GM12878 (cell line): ENCODE results near the gene CFB. TPM values are rescaled to one million over a fixed set of nuclear protein-coding genes. Genes with fewer than 3 reads are reported as not detected.

Experiments
- ATAC-seq: fragments of 200-7000 bp; cut with Tn5 transposase; 3 replicates; pipeline ENCODE4 v1.9.1; 2020; ENCODE audit warnings: mild to moderate bottlenecking, moderate library complexity
- BruUV-seq: library from RNA; stranded (reverse); fragments of 400-500 nt; replicated peaks from 2 replicates; lab custom pipeline; 2021; lab: Mats Ljungman, UMichigan
- CTCF ChIA-PET: fragments of 300-600 bp; sonication (Branson Sonifier 250); formaldehyde crosslinking; extraction: SDS; loops from one replicate; lab custom pipeline; 2021; ENCODE audit warnings: inconsistent platforms; lab: Yijun Ruan, JAX
- POLR2A ChIA-PET: fragments of 350-600 bp; formaldehyde crosslinking; extraction: SDS; loops from one replicate; lab custom pipeline; 2021; ENCODE audit warnings: inconsistent platforms; lab: Charles Lee
- RAD21 ChIA-PET: fragments of 300-600 bp; sonication (Branson Sonifier 250); formaldehyde crosslinking; loops from one replicate; lab custom pipeline; 2023; ENCODE audit warnings: antibody characterized with exemption; ENCODE audit not compliant: unreplicated experiment; lab: Charles Lee
- SMC1A ChIA-PET: fragments of 300-600 bp; sonication (Branson Sonifier 250); formaldehyde crosslinking; loops from one replicate; lab custom pipeline; 2023; ENCODE audit not compliant: unreplicated experiment, uncharacterized antibody; lab: Charles Lee
- DNase-seq: peaks from one replicate; pipeline ENCODE4 v3.0.0-alpha.2; 2011; ENCODE audit warnings: low read depth, low spot score
- FAIRE-seq: peaks from 3 replicates; lab custom pipeline; 2011; peaks lifted over from hg19 to GRCh38; lab: Jason Lieb, UNC
- H2AFZ ChIP-seq: 2 replicates; pipeline ENCODE4 v1.6.0; 2011; ENCODE audit warnings: low read depth, low read length, control low read depth; ENCODE audit not compliant: control insufficient read depth
- H3K27ac ChIP-seq: 2 replicates; pipeline ENCODE4 v1.5.1; 2011; ENCODE audit warnings: control low read depth; ENCODE audit not compliant: control insufficient read depth, insufficient read depth
- H3K27me3 ChIP-seq, 2 experiments: replicated peaks in 1 of 2; 2 replicates each; pipeline versions ENCODE4 v1.6.0 to v1.6.1; 2011; ENCODE audit warnings: low read length in 1 of 2; ENCODE audit not compliant: control insufficient read depth in 2 of 2, insufficient read depth in 2 of 2
- H3K36me3 ChIP-seq, 2 experiments: 2 replicates each; pipeline ENCODE4 v1.5.1; 2011; ENCODE audit warnings: low read length in 1 of 2; ENCODE audit not compliant: control insufficient read depth in 2 of 2, insufficient read depth in 2 of 2
- H3K4me1 ChIP-seq: 2 replicates; pipeline ENCODE4 v1.6.1; 2011; ENCODE audit warnings: mild to moderate bottlenecking, low read length, moderate library complexity, mixed read lengths; ENCODE audit not compliant: control insufficient read depth, insufficient read depth
- H3K4me2 ChIP-seq: 2 replicates; pipeline ENCODE4 v1.6.0; 2011; ENCODE audit warnings: control low read depth; ENCODE audit not compliant: control insufficient read depth, insufficient read depth
- H3K4me3 ChIP-seq: fragments of 200-600 bp; sonication (generic); 2 replicates; pipeline ENCODE4 v1.5.1; 2016
- H3K79me2 ChIP-seq: 2 replicates; pipeline ENCODE4 v1.6.0; 2011; ENCODE audit warnings: low read length; ENCODE audit not compliant: control insufficient read depth, insufficient read depth
- H3K9ac ChIP-seq: 2 replicates; pipeline ENCODE4 v1.8.0; 2011; ENCODE audit warnings: low read length, control low read depth, mixed read lengths; ENCODE audit not compliant: control insufficient read depth, insufficient read depth
- H3K9me3 ChIP-seq: replicated peaks from 3 replicates; pipeline ENCODE4 v1.5.1; 2011; ENCODE audit warnings: mild to moderate bottlenecking, low read length; ENCODE audit not compliant: control insufficient read depth, insufficient read depth
- H4K20me1 ChIP-seq: 2 replicates; pipeline ENCODE4 v1.6.0; 2011; ENCODE audit not compliant: control insufficient read depth, insufficient read depth
- BACH1 ChIP-seq: fragments of 450-650 bp; IDR thresholded peaks from 2 replicates; pipeline ENCODE4 v1.6.1; 2017; ENCODE audit warnings: mild to moderate bottlenecking, borderline replicate concordance
- CREM ChIP-seq: IDR thresholded peaks from 2 replicates; pipeline ENCODE4 v1.6.1; 2014; ENCODE audit warnings: antibody characterized with exemption, low read depth
- EED ChIP-seq: sonication (generic); IDR thresholded peaks from 2 replicates; pipeline ENCODE4 v1.6.1; 2016; ENCODE audit warnings: antibody characterized with exemption, low read depth
- GATAD2B ChIP-seq: fragments of 450-650 bp; conservative IDR thresholded peaks from 2 replicates; pipeline ENCODE4 v1.6.1; 2017; ENCODE audit warnings: low read depth, mild to moderate bottlenecking, moderate library complexity
- JUND ChIP-seq: IDR thresholded peaks from 2 replicates; pipeline ENCODE4 v1.6.1; 2012; ENCODE audit warnings: low read depth, mild to moderate bottlenecking, low read length, improper control_type of control experiment, moderate library complexity
- MXI1 ChIP-seq: fragments of 150-350 bp; IDR thresholded peaks from 2 replicates; pipeline ENCODE4 v1.6.1; 2011; ENCODE audit warnings: low read depth, mild to moderate bottlenecking, inconsistent platforms, low read length, improper control_type of control experiment
- SP1 ChIP-seq: IDR thresholded peaks from one replicate; pipeline ENCODE4 v1.6.1; 2011; ENCODE audit warnings: low read depth, low read length
- ZNF622 ChIP-seq: fragments of 450-650 bp; IDR thresholded peaks from 2 replicates; pipeline ENCODE4 v1.6.1; 2017; ENCODE audit warnings: mild to moderate bottlenecking, inconsistent platforms
- WGBS: methylation state at CpG from one replicate; pipeline ENCODE4 v1.1.6; 2016; ENCODE audit warnings: low lambda C conversion rate; ENCODE audit not compliant: insufficient replicate concordance, insufficient coverage; ENCODE audit errors: missing lambda C conversion rate; 5-methylcytosine and 5-hydroxymethylcytosine counted together
- in situ Hi-C: fragments of 300-500 bp; cut with MboI; formaldehyde crosslinking; loops from 9 replicates; pipeline ENCODE4 v1.14.3; 2018; ENCODE audit warnings: mixed read lengths
- intact Hi-C: fragments of 100-400 bp; cut with micrococcal nuclease; formaldehyde crosslinking; loops from one replicate; pipeline ENCODE4 v1.14.2; 2022; ENCODE audit not compliant: unreplicated experiment
- polyA plus RNA-seq, 11 experiments: library from polyadenylated mRNA; depleted of rRNA in 4 of 11; unstranded in 6 of 11; stranded (reverse) in 5 of 11; fragments of >200 nt; fragmentation: Nextera tagmentation in 4 of 11; fragmentation: Illumina TruSeq in 1 of 11; extraction: Ambion mirVana in 4 of 11; extraction: Trizol in 1 of 11; gene quantifications; 1 replicate in 1 of 11; 2 replicates in 10 of 11; pipeline versions ENCODE4 v1.2.1 to v1.2.3, GENCODE V29; 2011 to 2016; ENCODE audit warnings: inconsistent platforms in 2 of 11, missing spikeins in 2 of 11, low read depth in 1 of 11
- total RNA-seq, 4 experiments: library from RNA; depleted of rRNA in 3 of 4; stranded (reverse); fragments of >200 nt in 3 of 4; fragmentation: Illumina TruSeq in 1 of 4; extraction: Trizol in 1 of 4; gene quantifications; 2 replicates each; pipeline versions ENCODE4 v1.2.1 to v1.2.3, GENCODE V29; 2013 to 2021

Gene CFB
- total and polyA plus RNA-seq, 10 of the 15 experiments (the other 5 are each of a cell fraction or from before 2014, with no cell fraction given), result 0.09 to 1.7 (median 0.44) TPM; not detected in 7

DNA sequence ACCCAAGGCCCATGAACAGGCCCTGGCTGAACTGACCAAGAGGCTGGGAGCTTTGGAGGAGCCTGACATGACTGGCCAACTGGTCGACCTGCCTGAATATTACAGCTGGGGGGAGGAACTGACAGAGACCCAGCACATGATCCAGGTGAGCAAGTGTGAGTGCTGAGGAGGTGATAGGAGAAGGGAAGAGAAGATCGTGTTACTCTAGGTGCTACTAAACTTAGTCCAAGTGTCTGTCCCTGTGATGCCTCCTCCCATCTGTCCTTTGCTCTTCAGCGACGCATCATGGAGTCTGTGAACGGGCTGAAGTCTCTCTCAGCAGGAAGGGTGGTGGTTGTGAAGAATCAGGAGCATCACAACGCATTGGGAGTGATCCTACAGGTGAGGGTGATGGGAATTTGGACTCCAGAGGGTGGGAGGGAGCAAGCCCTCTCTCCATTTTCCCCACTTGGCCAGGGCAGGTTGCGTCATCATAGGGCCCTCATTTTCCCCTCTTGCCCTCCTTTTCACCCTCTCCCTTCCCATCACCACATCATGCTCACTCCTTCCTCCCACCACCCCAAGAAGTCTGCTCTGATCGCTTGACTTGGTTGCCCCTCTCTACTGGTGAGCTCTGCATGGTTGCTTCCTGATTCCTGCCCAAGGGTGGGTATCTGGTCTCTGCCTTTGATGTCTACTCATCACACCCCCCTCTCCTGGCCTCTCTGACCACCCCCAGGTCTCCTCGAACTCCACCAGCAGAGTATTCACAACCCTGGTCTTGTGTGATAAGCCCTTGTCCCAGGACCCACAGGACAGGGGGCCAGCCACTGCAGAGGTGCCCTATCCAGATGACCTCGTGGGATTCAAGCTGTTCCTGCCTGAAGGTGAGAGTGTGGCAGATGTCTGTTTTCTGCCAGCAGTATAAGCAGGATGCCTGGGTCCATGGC, 21.4 kb downstream of the CFB start:
- TF ChIP-seq MXI1 (no peak), GATAD2B (no peak), JUND (no peak), EED (no peak), CREM (no peak), SP1 (no peak), ZNF622 (no peak), BACH1 (no peak)
- TF ChIP-seq, all 136 proteins: peak for 0
- Histone ChIP-seq H3K4me1 (peaks cover 9% of the 10 kb centered on the region; the same call in 1 of the 2 replicates), H3K27ac (no peak overlapping the region), H3K27me3 (no peaks in the 10 kb centered on the region), H2AFZ (no peak overlapping the region), H3K9ac (no peak overlapping the region), H3K36me3 (peaks cover 23 to 24% of the 10 kb centered on the region in 2 experiments), H3K9me3 (no peaks in the 10 kb centered on the region), H3K79me2 (peaks cover 14% of the 10 kb centered on the region), H3K4me2 (no peak overlapping the region), H4K20me1 (no peaks in the 10 kb centered on the region), H3K4me3 (no peak overlapping the region)
- ChIA-PET CTCF (interaction anchor here (1.3 kb wide), 1 partner anchor 15 kb away, joined by 4 read pairs; no protein-coding TSS in a partner anchor), POLR2A (no interaction called here), RAD21 (no interaction called here), SMC1A (no interaction called here)
- 71% methylated on average over 9 of the region's 10 CpGs for WGBS
- intact Hi-C loops, result no loop called here
- no peak for ATAC-seq
- in situ Hi-C loops, result no loop called here
- DNase-seq, result no peak
- no peak for FAIRE-seq
- BruUV-seq, result no TSS peak
